ENCODE measurements around the gene SAP30L.

Gene SAP30L

GRCh38 chr5:154464438-154464837 is 18.6 kb downstream of the SAP30L start:
- no peak for DNase-seq

- DNase-seq: no peak
Observed at GRCh38 chr5:154465169-154465568, 19.4 kb downstream of the SAP30L start.

- DNase-seq: no peak
Observed at GRCh38 chr5:154466147-154466546, 20.4 kb downstream of the SAP30L start.

GRCh38 chr5:154466671-154467070 is 20.9 kb downstream of the SAP30L start:
- no peak for DNase-seq

- peak in 47 of 51 donors; percentile 4 to 81 (median 45) for DNase-seq
Observed at GRCh38 chr5:154467655-154468354, 22.0 kb downstream of the SAP30L start.

GRCh38 chr5:154470137-154470536 is 24.3 kb downstream of the SAP30L start:
- DNase-seq: no peak

- no peak for DNase-seq
Observed at GRCh38 chr5:154470947-154471870, 25.4 kb downstream of the SAP30L start.

GRCh38 chr5:154472871-154473580 is 27.2 kb downstream of the SAP30L start:
- no peak for DNase-seq

GRCh38 chr5:154473581-154474283 is 27.9 kb downstream of the SAP30L start:
- no peak for DNase-seq

- DNase-seq: no peak
Observed at GRCh38 chr5:154474396-154475334, 28.9 kb downstream of the SAP30L start.

- DNase-seq: no peak
Observed at GRCh38 chr5:154475591-154476353, 30.0 kb downstream of the SAP30L start.

- DNase-seq: no peak
Observed at GRCh38 chr5:154476354-154477205, 30.8 kb downstream of the SAP30L start.

- no peak for DNase-seq
Observed at GRCh38 chr5:154477382-154478223, 31.8 kb downstream of the SAP30L start.

GRCh38 chr5:154478224-154478565 is 32.4 kb downstream of the SAP30L start, which contains the start of gene HAND1:
TSS of gene HAND1 (minus strand) at chr5:154478227. CDS start at chr5:154478008, 219 bp downstream.
- no peak for DNase-seq

- DNase-seq: no peak
Observed at GRCh38 chr5:154478752-154479159, 33.0 kb downstream of the SAP30L start.

GRCh38 chr5:154479160-154479943 is 33.6 kb downstream of the SAP30L start:
- DNase-seq: no peak
